Prostate gland (tissue), 2 donors: ENCODE results near the gene KRTAP4-9. TPM values are rescaled to one million over a fixed set of nuclear protein-coding genes. Genes with fewer than 3 reads are reported as not detected.

Experiments used
- DNase-seq: peaks from one replicate; pipeline ENCODE4 v3.0.0-alpha.2; 2019; ENCODE audit warnings: low spot score
- H3K27ac ChIP-seq, 2 donors: fragments of 200-600 bp; sonication (generic); 2 replicates each; pipeline ENCODE4 v1.5.1; 2017 to 2019
- H3K27me3 ChIP-seq: fragments of 200-600 bp; sonication (generic); replicated peaks from 2 replicates; pipeline ENCODE4 v1.5.1; 2019; ENCODE audit not compliant: insufficient read depth
- H3K36me3 ChIP-seq, 2 donors: fragments of 200-600 bp; sonication (generic); 1 replicate in 1 of 2; 2 replicates in 1 of 2; pipeline versions ENCODE4 v1.5.1 to v1.8.1; 2017 to 2019
- H3K4me1 ChIP-seq: fragments of 200-600 bp; sonication (generic); replicated peaks from 2 replicates; pipeline ENCODE4 v1.5.1; 2019
- H3K4me3 ChIP-seq, 2 donors: fragments of 200-600 bp; sonication (generic); 2 replicates each; pipeline ENCODE4 v1.5.1; 2017 to 2019
- H3K9me3 ChIP-seq: fragments of 200-600 bp; sonication (generic); 2 replicates; pipeline ENCODE4 v1.5.1; 2017
- POLR2A ChIP-seq: fragments of 450-650 bp; IDR thresholded peaks from one replicate; pipeline ENCODE4 v1.6.1; 2016; ENCODE audit warnings: antibody characterized with exemption, mild to moderate bottlenecking
- POLR2AphosphoS5 ChIP-seq: sonication (generic); formaldehyde crosslinking; IDR thresholded peaks from one replicate; pipeline ENCODE4 v1.6.1; 2017; ENCODE audit warnings: antibody characterized with exemption
- WGBS: methylation state at CpG from one replicate; pipeline ENCODE4 v1.1.5; 2018; 5-methylcytosine and 5-hydroxymethylcytosine counted together
- intact Hi-C: fragments of 100-400 bp; cut with DNase I; formaldehyde crosslinking; loops from one replicate; pipeline ENCODE4 v1.14.2; 2022
- total RNA-seq, 2 donors: library from RNA; depleted of rRNA; stranded (reverse); fragments of >200 nt; gene quantifications; one replicate each; pipeline ENCODE4 v1.1.0, GENCODE V29; 2016
- TF ChIP-seq, protein P1 (sequence below), 4 experiments: fragments of 200-600 bp in 2 of 4; fragments of 450-650 bp in 2 of 4; sonication (generic) in 2 of 4; IDR thresholded peaks; 1 replicate in 3 of 4; 2 replicates in 1 of 4; pipeline ENCODE4 v1.5.1; 2016 to 2019; ENCODE audit warnings: antibody characterized with exemption in 4 of 4, mild to moderate bottlenecking in 2 of 4, moderate library complexity in 2 of 4

The KRTAP4-9 gene
- total RNA-seq, 2 donors from 2014 or later, result not detected

DNA sequence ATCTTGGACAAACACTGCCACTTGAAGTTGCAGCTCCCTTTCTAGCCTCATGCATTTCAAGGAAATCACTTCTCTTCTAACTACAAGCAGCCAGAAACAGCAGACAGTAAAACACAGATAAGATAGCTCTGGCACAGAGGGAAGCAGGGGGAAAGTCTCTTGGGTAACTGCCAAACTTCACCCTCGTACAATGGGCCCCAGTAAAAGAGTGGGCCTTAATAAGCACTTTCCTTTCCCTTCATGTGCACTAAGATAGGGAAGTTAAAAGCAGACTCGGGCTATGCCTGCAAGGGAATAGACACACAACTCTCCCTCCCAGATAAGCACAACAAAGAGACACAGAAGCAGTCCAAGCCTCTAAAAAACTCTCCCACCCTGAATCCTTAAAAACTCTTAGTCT lies 48.7 kb downstream of the KRTAP4-9 start:
- Histone ChIP-seq H3K4me1 (no peaks in the 10 kb centered on the region), H3K27ac (no peak overlapping the region), H3K4me3 (no peak overlapping the region), H3K36me3 (no peaks in the 10 kb centered on the region), H3K27me3 (peaks cover 3% of the 10 kb centered on the region), H3K9me3 (no peaks in the 10 kb centered on the region)
- WGBS, result 21% methylated on average over 2 of the region's 2 CpGs
- TF ChIP-seq POLR2A (no peak), POLR2AphosphoS5 (no peak)
- TF ChIP-seq, protein P1, sequence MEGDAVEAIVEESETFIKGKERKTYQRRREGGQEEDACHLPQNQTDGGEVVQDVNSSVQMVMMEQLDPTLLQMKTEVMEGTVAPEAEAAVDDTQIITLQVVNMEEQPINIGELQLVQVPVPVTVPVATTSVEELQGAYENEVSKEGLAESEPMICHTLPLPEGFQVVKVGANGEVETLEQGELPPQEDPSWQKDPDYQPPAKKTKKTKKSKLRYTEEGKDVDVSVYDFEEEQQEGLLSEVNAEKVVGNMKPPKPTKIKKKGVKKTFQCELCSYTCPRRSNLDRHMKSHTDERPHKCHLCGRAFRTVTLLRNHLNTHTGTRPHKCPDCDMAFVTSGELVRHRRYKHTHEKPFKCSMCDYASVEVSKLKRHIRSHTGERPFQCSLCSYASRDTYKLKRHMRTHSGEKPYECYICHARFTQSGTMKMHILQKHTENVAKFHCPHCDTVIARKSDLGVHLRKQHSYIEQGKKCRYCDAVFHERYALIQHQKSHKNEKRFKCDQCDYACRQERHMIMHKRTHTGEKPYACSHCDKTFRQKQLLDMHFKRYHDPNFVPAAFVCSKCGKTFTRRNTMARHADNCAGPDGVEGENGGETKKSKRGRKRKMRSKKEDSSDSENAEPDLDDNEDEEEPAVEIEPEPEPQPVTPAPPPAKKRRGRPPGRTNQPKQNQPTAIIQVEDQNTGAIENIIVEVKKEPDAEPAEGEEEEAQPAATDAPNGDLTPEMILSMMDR (IDR thresholded peaks at IDR 0.05), result no peak
- intact Hi-C loops, result no loop called here
- no peak for DNase-seq

Other genes with a start within 250 kb of the KRTAP4-9 start
- gene KRT12, start 238.2 kb upstream of the KRTAP4-9 start, total RNA-seq, result not detected
- gene KRT20, start 220.1 kb upstream of the KRTAP4-9 start, total RNA-seq, result not detected
- gene KRT23, start 167.7 kb upstream of the KRTAP4-9 start, total RNA-seq, result 10 to 100 TPM; 19.6 to 38.9 TPM
- not detected for gene KRT39, start 138.4 kb upstream of the KRTAP4-9 start, total RNA-seq
- gene KRT40, start 121.1 kb upstream of the KRTAP4-9 start, total RNA-seq, result under 1 TPM in 1 of 2 donors, not detected in 1; 0.74 TPM
- not detected for gene KRTAP3-3, start 111.2 kb upstream of the KRTAP4-9 start, total RNA-seq
- gene KRTAP3-2, start 105.5 kb upstream of the KRTAP4-9 start, total RNA-seq, result not detected
- not detected for gene KRTAP3-1, start 96.3 kb upstream of the KRTAP4-9 start, total RNA-seq
- gene KRTAP1-5, start 78.2 kb upstream of the KRTAP4-9 start, total RNA-seq, result under 1 TPM in 1 of 2 donors, not detected in 1; 0.51 TPM
- not detected for gene KRTAP1-4, start 75.2 kb upstream of the KRTAP4-9 start, total RNA-seq
- gene KRTAP1-3, start 70.5 kb upstream of the KRTAP4-9 start, total RNA-seq, result not detected
- gene KRTAP1-1, start 63.9 kb upstream of the KRTAP4-9 start, total RNA-seq, result 1 to 10 TPM in 1 of 2 donors, not detected in 1; 1.4 TPM
- gene KRTAP2-1, start 58.1 kb upstream of the KRTAP4-9 start, total RNA-seq, result not detected
- gene KRTAP2-2, start 50.2 kb upstream of the KRTAP4-9 start, total RNA-seq, result not detected
- not detected for gene KRTAP2-3, start 45.3 kb upstream of the KRTAP4-9 start, total RNA-seq
- gene KRTAP2-4, start 39.5 kb upstream of the KRTAP4-9 start, total RNA-seq, result not detected
- not detected for gene KRTAP4-7, start 21.2 kb upstream of the KRTAP4-9 start, total RNA-seq
- not detected for gene KRTAP4-8, start 7.2 kb upstream of the KRTAP4-9 start, total RNA-seq
- not detected for gene KRTAP4-16, start 3.2 kb upstream of the KRTAP4-9 start, total RNA-seq
- gene KRTAP4-11, start 13.0 kb downstream of the KRTAP4-9 start, total RNA-seq, result not detected
- gene KRTAP4-12, start 18.8 kb downstream of the KRTAP4-9 start, total RNA-seq, result not detected
- not detected for gene KRTAP4-6, start 35.2 kb downstream of the KRTAP4-9 start, total RNA-seq
- not detected for gene KRTAP4-5, start 44.4 kb downstream of the KRTAP4-9 start, total RNA-seq
- not detected for gene KRTAP4-4, start 55.4 kb downstream of the KRTAP4-9 start, total RNA-seq
- not detected for gene KRTAP4-3, start 62.8 kb downstream of the KRTAP4-9 start, total RNA-seq
- not detected for gene KRTAP4-2, start 72.8 kb downstream of the KRTAP4-9 start, total RNA-seq
- not detected for gene KRTAP4-1, start 79.5 kb downstream of the KRTAP4-9 start, total RNA-seq
- not detected for gene KRTAP9-1, start 84.5 kb downstream of the KRTAP4-9 start, total RNA-seq
- gene KRTAP9-2, start 121.3 kb downstream of the KRTAP4-9 start, total RNA-seq, result not detected
- not detected for gene KRTAP9-3, start 127.1 kb downstream of the KRTAP4-9 start, total RNA-seq
- gene KRTAP9-8, start 132.6 kb downstream of the KRTAP4-9 start, total RNA-seq, result not detected
- gene KRTAP9-4, start 144.3 kb downstream of the KRTAP4-9 start, total RNA-seq, result not detected
- not detected for gene KRTAP9-9, start 150.0 kb downstream of the KRTAP4-9 start, total RNA-seq
- not detected for gene KRTAP9-6, start 160.0 kb downstream of the KRTAP4-9 start, total RNA-seq
- gene KRTAP9-7, start 170.3 kb downstream of the KRTAP4-9 start, total RNA-seq, result not detected
- not detected for gene KRTAP29-1, start 197.5 kb downstream of the KRTAP4-9 start, total RNA-seq
- gene KRTAP16-1, start 203.9 kb downstream of the KRTAP4-9 start, total RNA-seq, result not detected
- gene KRTAP17-1, start 210.3 kb downstream of the KRTAP4-9 start, total RNA-seq, result not detected
- gene KRT33A, start 245.4 kb downstream of the KRTAP4-9 start, total RNA-seq, result not detected